HK-2 (cell line): ENCODE results near the gene SCMH1.

Experiments used
- DNase-seq: peaks from one replicate; pipeline ENCODE4 v3.0.0-alpha.2; 2018; ENCODE audit not compliant: unreplicated experiment

Gene SCMH1

GRCh38 chr1:41097105-41097504, 145.0 kb downstream of the SCMH1 start:
- DNase-seq: no peak

- no peak for DNase-seq
Measured at GRCh38 chr1:41093826-41094225, 148.3 kb downstream of the SCMH1 start.

- no peak for DNase-seq
Measured at GRCh38 chr1:41086921-41087320, 155.2 kb downstream of the SCMH1 start.

- DNase-seq: no peak
Measured at GRCh38 chr1:41078616-41079015, 163.5 kb downstream of the SCMH1 start.

- DNase-seq: no peak
Measured at GRCh38 chr1:41078193-41078592, 163.9 kb downstream of the SCMH1 start.

GRCh38 chr1:41073971-41074370, 168.1 kb downstream of the SCMH1 start:
- DNase-seq: no peak

GRCh38 chr1:41072051-41072450, 170.1 kb downstream of the SCMH1 start:
- DNase-seq: no peak

GRCh38 chr1:41056907-41057306, 185.2 kb downstream of the SCMH1 start:
- DNase-seq: no peak

GRCh38 chr1:41053316-41053715, 188.8 kb downstream of the SCMH1 start:
- no peak for DNase-seq

- no peak for DNase-seq
Measured at GRCh38 chr1:41051022-41051421, 191.1 kb downstream of the SCMH1 start.

- no peak for DNase-seq
Measured at GRCh38 chr1:41048540-41048939, 193.6 kb downstream of the SCMH1 start.

- no peak for DNase-seq
Measured at GRCh38 chr1:41046347-41046775, 195.7 kb downstream of the SCMH1 start.

- DNase-seq: no peak
Measured at GRCh38 chr1:41045740-41046139, 196.4 kb downstream of the SCMH1 start.

- no peak for DNase-seq
Measured at GRCh38 chr1:41044187-41044586, 197.9 kb downstream of the SCMH1 start.

- no peak for DNase-seq
Measured at GRCh38 chr1:41041614-41042270, 200.4 kb downstream of the SCMH1 start.

GRCh38 chr1:41038110-41038509, 204.0 kb downstream of the SCMH1 start:
- DNase-seq: no peak

GRCh38 chr1:41037116-41037903, 204.8 kb downstream of the SCMH1 start:
- DNase-seq: no peak

- no peak for DNase-seq
Measured at GRCh38 chr1:41033272-41033671, 208.8 kb downstream of the SCMH1 start.

- no peak for DNase-seq
Measured at GRCh38 chr1:41032147-41032546, 210.0 kb downstream of the SCMH1 start.

- DNase-seq: no peak
Measured at GRCh38 chr1:41030872-41031616, 211.1 kb downstream of the SCMH1 start.

GRCh38 chr1:41028034-41028642, 214.0 kb downstream of the SCMH1 start:
- no peak for DNase-seq
